Measurements from ENCODE around the gene KDM2B. TPM values are rescaled to one million over a fixed set of nuclear protein-coding genes. Genes with fewer than 3 reads are reported as not detected.

KDM2B gene
- total RNA-seq, 1 experiment from 2014 or later, result 24.7 TPM

GRCh38 chr12:121536054-121536898 lies 44.5 kb downstream of the KDM2B start:
- CTCF ChIA-PET, result interaction anchor here (1.0 to 1.4 kb wide), 6 partner anchors 9 to 151 kb away, joined by 3 to 4 read pairs (median 3); no protein-coding TSS in a partner anchor
- peaks cover 28% of the 10 kb centered on the region for H3K36me3 Mint-ChIP-seq (ENCODE audit: insufficient read depth, unreplicated experiment)
- H3K27ac Mint-ChIP-seq (ENCODE audit: unreplicated experiment), result peak overlapping the region; percentile 14
- intact Hi-C loops (cut with micrococcal nuclease; ENCODE audit: unreplicated experiment), result no loop called here
- TF ChIP-seq CTCF (IDR thresholded peaks at IDR 0.05; ENCODE audit: unreplicated experiment), result no peak
- BruUV-seq (replicated peaks), result TSS peak; percentile 41
- peak; percentile 61 for DNase-seq
- H3K27me3 Mint-ChIP-seq (ENCODE audit: unreplicated experiment), result no peaks in the 10 kb centered on the region
- H3K4me3 Mint-ChIP-seq (ENCODE audit: low read depth, unreplicated experiment), result peak overlapping the region; percentile 84
- peaks cover 21% of the 10 kb centered on the region for H3K4me1 Mint-ChIP-seq (ENCODE audit: low read depth, unreplicated experiment)
- H3K9me3 Mint-ChIP-seq (ENCODE audit: low read depth, unreplicated experiment), result no peaks in the 10 kb centered on the region

GRCh38 chr12:121535150-121536053 lies 45.4 kb downstream of the KDM2B start:
- Mint-ChIP-seq H3K4me3 (ENCODE audit: low read depth, unreplicated experiment) (peak overlapping the region; percentile 84), H3K4me1 (ENCODE audit: low read depth, unreplicated experiment) (peaks cover 29% of the 10 kb centered on the region), H3K36me3 (ENCODE audit: insufficient read depth, unreplicated experiment) (peaks cover 28% of the 10 kb centered on the region), H3K27ac (ENCODE audit: unreplicated experiment) (no peak overlapping the region), H3K27me3 (ENCODE audit: unreplicated experiment) (no peaks in the 10 kb centered on the region), H3K9me3 (ENCODE audit: low read depth, unreplicated experiment) (no peaks in the 10 kb centered on the region)
- no TSS peak for BruUV-seq (replicated peaks)
- no peak for DNase-seq
- TF ChIP-seq CTCF (IDR thresholded peaks at IDR 0.05; ENCODE audit: unreplicated experiment), result no peak
- CTCF ChIA-PET, result no interaction called here
- intact Hi-C loops (cut with micrococcal nuclease; ENCODE audit: unreplicated experiment), result no loop called here

- Mint-ChIP-seq H3K27ac (ENCODE audit: unreplicated experiment) (no peak overlapping the region), H3K36me3 (ENCODE audit: insufficient read depth, unreplicated experiment) (peaks cover 28% of the 10 kb centered on the region), H3K4me1 (ENCODE audit: low read depth, unreplicated experiment) (peaks cover 32% of the 10 kb centered on the region), H3K9me3 (ENCODE audit: low read depth, unreplicated experiment) (no peaks in the 10 kb centered on the region), H3K4me3 (ENCODE audit: low read depth, unreplicated experiment) (no peak overlapping the region), H3K27me3 (ENCODE audit: unreplicated experiment) (no peaks in the 10 kb centered on the region)
- no peak for DNase-seq
- TF ChIP-seq CTCF (IDR thresholded peaks at IDR 0.05; ENCODE audit: unreplicated experiment), result no peak
- BruUV-seq (replicated peaks), result no TSS peak
- intact Hi-C loops (cut with micrococcal nuclease; ENCODE audit: unreplicated experiment), result no loop called here
- CTCF ChIA-PET, result no interaction called here
These were observed 46.2 kb downstream of the KDM2B start for GRCh38 chr12:121534495-121535148.
